CD4-positive, CD25-positive, alpha-beta regulatory T cell (primary cell): ENCODE measurements around the gene RPL36A. TPM values are rescaled to one million over a fixed set of nuclear protein-coding genes. Genes with fewer than 3 reads are reported as not detected.

Experiments used
- ATAC-seq, 2 donors: fragments of 150-1000 bp; cut with Tn5 transposase; one replicate each; pipeline ENCODE4 v1.10.0; 2021; ENCODE audit warnings: low read depth in 2 of 2, moderate number of reproducible peaks in 2 of 2, moderate library complexity in 1 of 2
- DNase-seq, 3 donors: peaks; one replicate each; pipeline versions ENCODE4 v3.0.0 to v3.0.0-alpha.2; 2012 to 2022; ENCODE audit warnings: mixed read lengths in 1 of 3
- H3K27ac ChIP-seq: one replicate; pipeline ENCODE4 v1.7.0; 2013; ENCODE audit warnings: mild to moderate bottlenecking, low read length; ENCODE audit not compliant: insufficient read depth, poor library complexity, severe bottlenecking
- H3K27me3 ChIP-seq: one replicate; pipeline ENCODE4 v1.7.0; 2013; ENCODE audit warnings: low read length; ENCODE audit not compliant: control insufficient read depth, insufficient read depth
- H3K36me3 ChIP-seq: one replicate; pipeline ENCODE4 v1.7.0; 2013; ENCODE audit warnings: mild to moderate bottlenecking, low read length, moderate library complexity; ENCODE audit not compliant: control insufficient read depth, insufficient read depth
- H3K4me1 ChIP-seq: 2 replicates; pipeline ENCODE4 v1.7.0; 2013; ENCODE audit warnings: mild to moderate bottlenecking, low read length; ENCODE audit not compliant: insufficient read depth, control insufficient read depth, poor library complexity, severe bottlenecking
- H3K4me3 ChIP-seq: one replicate; pipeline ENCODE4 v1.7.0; 2013; ENCODE audit warnings: low read depth, mild to moderate bottlenecking, low read length, moderate library complexity
- H3K9me3 ChIP-seq, 2 experiments: 1 replicate in 1 of 2; 2 replicates in 1 of 2; pipeline ENCODE4 v1.7.0; 2013; ENCODE audit warnings: low read length in 2 of 2, mild to moderate bottlenecking in 1 of 2, moderate library complexity in 1 of 2; ENCODE audit not compliant: control insufficient read depth in 2 of 2
- H3K27ac Mint-ChIP-seq, 3 donors: one replicate each; pipeline ENCODE4 v1.8.0; 2020 to 2022; ENCODE audit warnings: mild to moderate bottlenecking in 3 of 3, mixed read lengths in 3 of 3, moderate library complexity in 2 of 3
- H3K27me3 Mint-ChIP-seq: one replicate; pipeline ENCODE4 v1.8.0; 2022; ENCODE audit warnings: mild to moderate bottlenecking, mixed read lengths
- H3K36me3 Mint-ChIP-seq: one replicate; pipeline ENCODE4 v1.8.0; 2020; ENCODE audit warnings: mixed read lengths
- H3K4me1 Mint-ChIP-seq, 4 donors: one replicate each; pipeline ENCODE4 v1.8.0; 2020 to 2022; ENCODE audit warnings: mixed read lengths in 4 of 4, mild to moderate bottlenecking in 1 of 4
- H3K4me3 Mint-ChIP-seq, 4 donors: one replicate each; pipeline ENCODE4 v1.8.0; 2020 to 2022; ENCODE audit warnings: mild to moderate bottlenecking in 4 of 4, mixed read lengths in 4 of 4, moderate library complexity in 3 of 4
- H3K9me3 Mint-ChIP-seq, 7 donors: one replicate each; pipeline ENCODE4 v1.8.0; 2020 to 2022; ENCODE audit warnings: mixed read lengths in 7 of 7, mild to moderate bottlenecking in 3 of 7, moderate library complexity in 2 of 7
- polyA plus RNA-seq, 4 donors: library from polyadenylated mRNA; unstranded; fragments of 300-500 nt; fragmentation: Illumina TruSeq; gene quantifications; one replicate each; pipeline ENCODE4 v1.2.3, GENCODE V29; 2021
- total RNA-seq: library from RNA; stranded (reverse); gene quantifications from one replicate; pipeline ENCODE4 v1.2.3, GENCODE V29; 2022

The RPL36A gene
- total and polyA plus RNA-seq, 5 donors from 2014 or later: 174 to 2,189 (median 1,666) TPM

DNA sequence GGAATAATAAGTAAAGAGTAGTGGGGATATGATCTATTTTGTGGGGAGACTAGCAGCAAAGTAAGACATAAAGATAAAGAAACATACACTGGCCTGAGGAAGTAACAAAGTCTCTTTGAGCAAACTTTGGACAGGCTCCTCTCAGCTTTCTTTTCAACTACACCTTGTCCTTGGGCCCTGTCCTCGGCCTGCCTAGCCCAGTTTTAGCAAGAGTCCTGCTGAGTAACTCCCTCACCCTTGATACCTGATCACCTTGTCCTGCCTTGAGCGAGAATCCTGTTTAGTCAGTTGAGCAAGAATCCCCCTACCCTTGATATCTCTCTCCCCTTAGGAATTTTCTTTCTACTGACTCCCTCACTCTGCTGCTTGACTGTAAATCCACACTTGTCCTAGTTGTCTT is 28.7 kb downstream of the RPL36A start:
- Histone ChIP-seq H3K9me3 (no peaks in the 10 kb centered on the region), H3K36me3 (no peaks in the 10 kb centered on the region), H3K4me3 (no peak overlapping the region), H3K27me3 (no peaks in the 10 kb centered on the region), H3K27ac (no peak overlapping the region), H3K4me1 (no peaks in the 10 kb centered on the region)
- ATAC-seq: no peak
- Mint-ChIP-seq H3K4me1 (peaks cover 7 to 39% (median 18%) of the 10 kb centered on the region in 4 donors), H3K27me3 (peaks cover 4% of the 10 kb centered on the region), H3K9me3 (no peaks in the 10 kb centered on the region), H3K27ac (peak overlapping the region; percentile 83 to 99 (median 90)), H3K36me3 (peaks cover 9% of the 10 kb centered on the region), H3K4me3 (peak overlapping the region; percentile 84 to 94 (median 87))
- DNase-seq: no peak

DNA sequence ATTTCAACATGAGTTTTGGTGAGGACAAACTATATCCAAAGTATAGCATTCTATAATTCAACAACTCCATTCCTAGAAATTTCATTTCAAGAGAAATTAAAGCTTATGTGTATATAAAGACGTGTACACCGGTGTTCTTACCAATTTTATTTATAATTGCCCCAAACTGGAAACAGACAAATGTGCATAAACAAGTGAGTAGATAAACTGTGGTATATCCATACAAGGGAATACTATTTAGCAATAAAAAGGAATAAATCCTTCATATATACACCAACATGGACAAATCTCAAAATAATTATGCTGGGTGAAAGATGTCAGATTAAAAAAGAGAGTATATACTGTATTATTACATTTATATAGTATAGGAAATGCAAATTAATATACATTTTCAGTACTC is 37.1 kb downstream of the RPL36A start:
- no peak overlapping the region for H3K4me3 ChIP-seq
- Mint-ChIP-seq H3K9me3 (no peaks in the 10 kb centered on the region), H3K27ac (no peak overlapping the region), H3K4me3 (no peak overlapping the region), H3K4me1 (peaks cover 0 to 5% (median 2%) of the 10 kb centered on the region in 4 donors), H3K27me3 (no peaks in the 10 kb centered on the region), H3K36me3 (peaks cover 3% of the 10 kb centered on the region)
- H3K27ac ChIP-seq: no peak overlapping the region
- H3K27me3 ChIP-seq: no peaks in the 10 kb centered on the region
- DNase-seq (no peak), ATAC-seq (no peak)
- peaks cover 3% of the 10 kb centered on the region for H3K36me3 ChIP-seq
- H3K4me1 ChIP-seq: no peaks in the 10 kb centered on the region
- no peaks in the 10 kb centered on the region for H3K9me3 ChIP-seq

DNA sequence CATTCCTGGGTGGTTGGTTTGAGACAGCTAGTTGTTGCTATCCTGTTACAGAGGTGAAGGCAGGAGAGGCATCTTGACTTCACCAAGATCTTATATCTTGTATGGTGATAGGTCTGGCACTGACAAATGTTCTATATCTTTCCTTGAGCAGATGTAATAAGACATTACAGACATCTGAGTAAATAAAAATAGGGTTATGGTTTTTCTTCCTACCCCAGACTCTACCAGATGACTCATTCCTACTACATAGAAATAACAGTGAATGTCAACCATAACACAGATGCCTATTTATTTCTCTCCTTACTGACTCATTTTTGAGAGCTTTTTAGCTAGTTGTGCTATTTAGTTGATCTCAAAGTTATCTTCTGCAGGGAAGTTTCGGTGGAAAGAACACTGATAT is 39.1 kb downstream of the RPL36A start:
- no peak overlapping the region for H3K27ac Mint-ChIP-seq
- no peak for ATAC-seq
- H3K4me1 Mint-ChIP-seq: peaks cover 0 to 5% (median 2%) of the 10 kb centered on the region in 4 donors
- H3K4me1 ChIP-seq: no peaks in the 10 kb centered on the region
- H3K36me3 ChIP-seq: peaks cover 3% of the 10 kb centered on the region
- H3K36me3 Mint-ChIP-seq: peaks cover 3% of the 10 kb centered on the region
- H3K4me3 Mint-ChIP-seq: no peak overlapping the region
- no peak overlapping the region for H3K4me3 ChIP-seq
- DNase-seq: no peak
- H3K27me3 Mint-ChIP-seq: no peaks in the 10 kb centered on the region
- H3K9me3 ChIP-seq: no peaks in the 10 kb centered on the region
- no peak overlapping the region for H3K27ac ChIP-seq
- H3K27me3 ChIP-seq: no peaks in the 10 kb centered on the region
- H3K9me3 Mint-ChIP-seq: no peaks in the 10 kb centered on the region

- H3K27ac ChIP-seq: no peak overlapping the region
- peaks cover 3% of the 10 kb centered on the region for H3K36me3 Mint-ChIP-seq
- ATAC-seq (peak in 1 of 2 donors; percentile 66), DNase-seq (peak in 1 of 3 donors; percentile 40)
- H3K9me3 ChIP-seq: no peaks in the 10 kb centered on the region
- H3K4me3 Mint-ChIP-seq: no peak overlapping the region
- H3K27me3 Mint-ChIP-seq: no peaks in the 10 kb centered on the region
- peaks cover 0 to 5% (median 2%) of the 10 kb centered on the region in 4 donors for H3K4me1 Mint-ChIP-seq
- H3K36me3 ChIP-seq: peaks cover 3% of the 10 kb centered on the region
- H3K4me1 ChIP-seq: no peaks in the 10 kb centered on the region
- no peak overlapping the region for H3K4me3 ChIP-seq
- H3K27me3 ChIP-seq: no peaks in the 10 kb centered on the region
- no peaks in the 10 kb centered on the region for H3K9me3 Mint-ChIP-seq
- no peak overlapping the region for H3K27ac Mint-ChIP-seq
These were observed 39.8 kb downstream of the RPL36A start for GRCh38 chrX:101430457-101431078.

- H3K36me3 ChIP-seq: no peaks in the 10 kb centered on the region
- ATAC-seq (no peak), DNase-seq (no peak)
- no peak overlapping the region for H3K4me3 ChIP-seq
- no peaks in the 10 kb centered on the region for H3K4me1 ChIP-seq
- no peaks in the 10 kb centered on the region for H3K27me3 ChIP-seq
- H3K27me3 Mint-ChIP-seq: no peaks in the 10 kb centered on the region
- no peak overlapping the region for H3K27ac ChIP-seq
- peaks cover 27% of the 10 kb centered on the region for H3K36me3 Mint-ChIP-seq
- no peaks in the 10 kb centered on the region for H3K9me3 ChIP-seq
- no peaks in the 10 kb centered on the region for H3K9me3 Mint-ChIP-seq
- H3K4me1 Mint-ChIP-seq: peaks cover 0 to 3% (median 0%) of the 10 kb centered on the region in 4 donors
- no peak overlapping the region for H3K27ac Mint-ChIP-seq
- no peak overlapping the region for H3K4me3 Mint-ChIP-seq
These were observed 51.3 kb downstream of the RPL36A start for GRCh38 chrX:101442085-101442484.

Other genes with a start within 250 kb of the RPL36A start
- 0.47 TPM for gene DRP2, start 171.2 kb upstream of the RPL36A start, total RNA-seq
- gene DRP2, start 171.2 kb upstream of the RPL36A start, polyA plus RNA-seq: under 1 TPM in 3 of 4 donors, not detected in 1; 0.02 to 0.36 (median 0.10) TPM
- not detected for gene TAF7L, start 99.7 kb upstream of the RPL36A start, total RNA-seq
- not detected for gene TAF7L, start 99.7 kb upstream of the RPL36A start, polyA plus RNA-seq
- 5.8 TPM for gene TIMM8A, start 42.3 kb upstream of the RPL36A start, total RNA-seq
- 10 to 100 TPM in 1 of 4 donors, 1 to 10 TPM in 3; 5.9 to 11.3 (median 8.9) TPM for gene TIMM8A, start 42.3 kb upstream of the RPL36A start, polyA plus RNA-seq
- 2.7 TPM for gene BTK, start 4.8 kb upstream of the RPL36A start, total RNA-seq
- under 1 TPM in 3 of 4 donors, not detected in 1; 0.10 to 0.24 (median 0.11) TPM for gene BTK, start 4.8 kb upstream of the RPL36A start, polyA plus RNA-seq
- 32.7 TPM for gene GLA, start 16.9 kb downstream of the RPL36A start, total RNA-seq
- 10 to 100 TPM; 10.7 to 15.6 (median 12.6) TPM for gene GLA, start 16.9 kb downstream of the RPL36A start, polyA plus RNA-seq
- 44.1 TPM for gene HNRNPH2, start 17.2 kb downstream of the RPL36A start, total RNA-seq
- 10 to 100 TPM; 86.4 to 98.6 (median 91.5) TPM for gene HNRNPH2, start 17.2 kb downstream of the RPL36A start, polyA plus RNA-seq
- 8.6 TPM for gene ARMCX4, start 94.4 kb downstream of the RPL36A start, total RNA-seq
- gene ARMCX4, start 94.4 kb downstream of the RPL36A start, polyA plus RNA-seq: 1 to 10 TPM in 1 of 4 donors, under 1 TPM in 1, not detected in 2; 0.20 to 1.7 TPM
- 0.64 TPM for gene ARMCX1, start 159.5 kb downstream of the RPL36A start, total RNA-seq
- gene ARMCX1, start 159.5 kb downstream of the RPL36A start, polyA plus RNA-seq: under 1 TPM in 3 of 4 donors, not detected in 1; 0.14 to 0.61 (median 0.18) TPM
- 33.6 TPM for gene ARMCX6, start 227.0 kb downstream of the RPL36A start, total RNA-seq
- 10 to 100 TPM; 38.6 to 42.4 (median 40.6) TPM for gene ARMCX6, start 227.0 kb downstream of the RPL36A start, polyA plus RNA-seq
- 52.9 TPM for gene ARMCX3, start 232.1 kb downstream of the RPL36A start, total RNA-seq
- 10 to 100 TPM; 16.2 to 27.1 (median 19.5) TPM for gene ARMCX3, start 232.1 kb downstream of the RPL36A start, polyA plus RNA-seq